NCI-H82 treated with DMSO at 0.1 percent for 48 hours (cell line): Measurements from ENCODE around the gene PCDH9.

Source experiments
- DNase-seq: peaks from one replicate; lab custom pipeline; 2025; ENCODE audit not compliant: unreplicated experiment; lab: John Stamatoyannopoulos, UW

PCDH9 gene

DNA sequence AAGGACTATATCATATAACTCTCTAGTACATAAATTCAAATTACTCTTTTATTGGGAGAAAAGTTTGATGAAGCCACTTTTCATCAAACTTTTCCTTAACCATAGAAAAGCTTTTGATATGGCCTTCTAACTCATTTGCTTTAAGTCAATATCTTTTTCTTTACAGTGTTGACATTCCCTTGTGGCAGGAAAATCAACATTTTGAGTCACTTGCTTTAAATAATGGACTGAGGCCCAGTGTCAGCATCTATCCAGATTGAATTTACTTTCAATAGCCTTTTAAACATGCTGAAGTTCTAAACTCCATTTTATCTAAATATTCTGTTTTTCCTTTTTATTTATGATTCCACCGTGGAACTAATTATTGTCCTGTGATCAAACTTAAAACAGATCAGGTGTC is 62.7 kb downstream of the PCDH9 start:
- DNase-seq: no peak

DNA sequence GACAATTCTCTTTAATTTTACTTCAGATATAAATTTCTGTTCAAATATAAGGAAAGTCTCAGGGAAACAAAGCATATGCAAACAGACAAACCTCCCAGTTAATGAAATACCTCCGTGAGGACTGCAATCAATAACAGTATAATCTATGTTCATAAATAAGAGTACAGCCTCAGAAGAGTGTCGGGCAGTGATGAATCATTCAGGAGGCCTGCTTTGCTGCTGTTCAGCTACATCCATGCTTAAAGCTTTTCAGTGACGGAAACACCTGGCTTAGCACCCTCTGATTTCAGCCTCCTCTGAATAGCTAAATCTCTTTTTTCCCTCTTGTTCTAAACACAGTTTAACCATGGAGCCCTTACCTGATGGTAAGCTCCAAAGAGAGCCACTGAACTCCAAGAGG is 69.0 kb downstream of the PCDH9 start:
- DNase-seq: no peak

DNA sequence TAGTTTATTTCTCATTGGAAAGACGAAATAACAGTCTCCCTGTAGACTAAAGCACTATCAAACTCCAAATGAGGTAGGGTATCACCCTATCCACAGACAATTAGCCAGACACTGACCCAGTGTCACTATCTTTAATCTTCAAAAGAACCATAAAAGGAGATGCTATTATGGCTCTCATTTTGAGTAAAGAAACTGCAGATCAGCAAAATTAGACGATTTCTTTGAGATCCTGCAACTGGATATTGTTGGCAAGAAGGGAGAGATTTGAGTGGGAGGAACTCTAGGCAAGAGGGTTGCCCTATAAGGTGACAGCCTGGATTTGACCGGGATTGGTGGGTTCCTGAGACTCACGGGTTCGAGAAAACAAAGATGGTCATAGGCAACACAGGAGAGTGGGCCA is 71.2 kb downstream of the PCDH9 start:
- DNase-seq: no peak

DNA sequence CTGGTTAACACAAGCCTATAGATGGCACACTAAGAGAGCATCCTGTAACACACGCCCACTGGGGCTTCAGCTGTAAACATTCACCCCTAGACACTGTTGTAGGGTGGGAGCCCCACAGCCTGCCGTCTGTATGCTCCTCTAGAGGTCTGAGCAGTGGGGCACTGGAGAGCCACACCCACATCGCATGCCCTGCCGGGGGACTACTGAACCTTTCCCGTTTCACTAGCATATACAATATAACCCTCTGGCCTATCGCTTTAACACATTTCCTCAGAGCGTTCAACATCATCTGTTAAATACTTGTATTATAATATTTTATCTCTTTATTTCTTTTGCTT is 73.4 kb downstream of the PCDH9 start:
- no peak for DNase-seq

DNA sequence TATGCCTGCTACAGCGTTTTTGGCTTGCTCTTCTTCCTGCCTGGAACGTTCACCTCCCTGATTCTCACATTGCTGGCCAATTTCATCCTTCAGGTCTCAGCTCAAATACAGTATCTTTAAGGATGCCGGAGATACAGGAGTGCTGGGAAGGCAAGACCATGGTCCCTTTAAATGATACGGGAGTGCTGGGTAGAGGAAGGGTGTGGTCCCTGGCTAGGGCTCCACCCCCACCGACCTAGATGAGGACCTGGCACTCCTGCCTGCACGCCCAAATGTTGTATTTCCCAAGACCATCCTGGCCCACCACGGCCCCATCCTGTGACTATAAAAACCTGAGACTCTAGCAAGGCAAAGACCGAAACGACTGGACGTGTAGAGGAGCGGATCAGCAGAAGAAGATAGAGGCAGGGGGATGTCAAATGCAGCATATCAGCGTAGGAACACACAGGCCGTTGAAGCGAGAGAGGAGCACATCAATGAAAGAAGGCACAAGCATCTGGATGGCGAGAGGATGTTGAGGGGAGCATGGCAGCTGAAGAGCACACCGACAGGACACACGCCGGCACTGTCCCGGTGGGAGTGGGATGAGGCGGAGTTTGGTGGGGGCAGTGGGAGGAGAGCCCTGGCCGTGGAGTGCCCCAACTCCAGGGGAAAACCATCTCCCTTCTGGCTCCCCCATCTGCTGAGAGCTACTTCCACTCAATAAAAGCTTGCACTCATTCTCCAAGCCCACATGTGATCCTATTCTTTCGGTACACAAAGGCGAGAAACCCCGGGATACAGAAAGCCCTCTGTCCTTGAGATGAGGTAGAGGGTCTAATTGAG is 74.0 kb downstream of the PCDH9 start:
- DNase-seq: no peak

DNA sequence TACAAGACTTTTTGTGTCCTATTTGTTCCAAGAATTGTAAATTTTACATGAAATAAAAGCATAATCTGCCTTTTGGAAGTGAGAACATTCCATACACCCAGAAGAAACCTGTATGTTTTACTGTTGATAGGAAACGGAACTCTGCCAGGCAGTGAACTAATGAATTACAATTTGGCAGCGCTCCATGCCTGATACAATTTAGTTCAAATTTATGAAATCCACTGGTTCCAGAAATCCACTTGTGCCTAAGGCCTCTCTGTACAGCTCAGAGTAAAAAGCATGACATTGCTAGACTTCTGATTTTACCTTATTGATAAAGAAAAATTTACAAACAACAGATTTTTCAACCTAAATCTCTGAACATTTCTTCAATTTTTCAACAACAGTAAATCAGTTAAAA is 78.1 kb downstream of the PCDH9 start:
- no peak for DNase-seq

DNA sequence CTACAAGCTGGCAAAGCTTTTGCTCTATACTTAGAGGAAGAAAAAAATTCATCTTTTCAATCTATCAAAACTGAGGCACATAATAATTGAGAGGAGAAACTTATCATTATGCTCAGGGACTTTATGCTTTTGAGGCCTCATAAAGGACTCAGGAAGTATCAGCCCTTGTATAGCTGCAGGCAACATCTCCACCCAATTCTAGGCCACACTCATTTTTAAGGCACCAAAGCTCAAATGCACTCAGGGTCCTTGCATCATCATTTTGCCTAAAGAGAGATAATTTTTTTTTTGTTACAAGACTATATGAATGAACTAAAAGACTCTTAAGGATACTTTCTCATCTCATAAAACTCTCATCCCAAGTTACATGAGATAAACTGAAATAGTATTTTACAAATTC is 78.5 kb downstream of the PCDH9 start:
- DNase-seq: no peak

DNA sequence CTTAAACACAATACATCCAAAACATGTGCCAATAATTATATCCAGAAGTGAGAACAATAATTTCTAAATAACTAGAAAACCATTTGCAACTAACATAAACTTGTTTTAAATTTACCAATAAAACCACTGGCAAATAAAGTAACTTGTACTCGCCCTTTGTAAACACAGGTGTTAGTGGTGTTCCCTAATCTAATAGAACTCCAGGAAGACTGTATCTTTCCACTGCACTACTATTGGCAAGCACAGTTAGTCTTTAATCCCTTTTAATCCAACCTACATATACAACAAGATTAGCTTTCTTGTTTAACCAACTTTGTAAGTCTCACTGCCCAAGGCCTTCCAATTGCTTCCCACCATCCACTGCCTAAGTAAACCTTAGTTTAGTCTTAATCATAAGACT is 79.5 kb downstream of the PCDH9 start:
- DNase-seq: peak; percentile 92

DNA sequence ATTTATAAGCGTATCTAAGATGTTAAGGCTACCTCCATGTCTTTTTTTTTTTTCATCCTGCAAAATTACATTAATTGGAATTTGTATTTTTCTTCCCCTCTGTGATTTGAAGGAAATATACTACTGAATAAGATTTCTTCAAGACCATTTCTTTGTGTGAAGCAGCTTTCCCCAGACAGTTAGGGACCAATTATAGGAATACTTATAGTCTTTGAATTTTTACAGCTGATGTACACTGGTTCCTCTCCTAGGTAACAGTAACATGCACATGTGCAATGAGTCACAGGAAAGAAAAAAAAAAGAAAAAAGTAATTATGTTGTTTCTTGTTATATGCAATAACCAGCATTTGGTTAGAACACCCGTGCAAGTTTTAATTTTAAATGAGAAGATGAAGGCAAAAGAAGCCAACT is 82.0 kb downstream of the PCDH9 start:
- DNase-seq: no peak

DNA sequence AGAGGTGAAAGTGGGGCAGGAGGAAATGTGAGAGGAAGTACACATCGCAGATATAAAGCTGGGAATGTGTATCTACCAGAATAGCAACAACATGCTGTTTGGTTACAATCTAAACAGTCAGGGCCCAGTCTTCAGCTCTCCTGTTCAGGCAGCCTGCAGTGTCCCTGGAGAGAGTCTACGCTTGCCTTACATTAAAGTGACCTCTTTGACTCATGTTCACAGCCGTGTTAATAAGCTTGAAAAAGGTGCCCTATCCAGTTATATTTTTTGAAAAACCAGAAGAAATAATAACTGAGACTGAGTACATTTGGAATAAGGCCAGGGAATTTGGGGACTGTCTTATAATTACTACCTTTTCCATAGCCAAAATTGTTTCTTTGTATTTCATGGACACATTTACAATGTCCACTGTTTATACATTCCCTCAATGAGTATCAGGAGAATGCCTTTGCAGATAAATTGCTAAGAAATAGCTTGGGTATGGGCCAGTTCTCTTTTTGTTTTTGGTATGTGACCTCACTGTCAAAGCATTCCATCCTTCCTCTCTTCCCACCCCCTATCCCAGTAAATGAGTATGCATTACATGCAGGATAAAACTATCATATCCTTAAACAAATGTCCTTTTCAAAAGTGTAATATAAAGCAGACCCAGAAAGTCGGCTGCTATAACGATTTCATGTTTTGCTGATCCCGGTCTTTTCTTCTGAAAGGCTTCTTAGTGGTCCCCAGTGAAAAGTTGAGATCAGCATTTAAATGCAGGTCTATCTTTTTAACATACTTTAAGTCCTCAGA is 82.6 kb downstream of the PCDH9 start:
- no peak for DNase-seq

DNA sequence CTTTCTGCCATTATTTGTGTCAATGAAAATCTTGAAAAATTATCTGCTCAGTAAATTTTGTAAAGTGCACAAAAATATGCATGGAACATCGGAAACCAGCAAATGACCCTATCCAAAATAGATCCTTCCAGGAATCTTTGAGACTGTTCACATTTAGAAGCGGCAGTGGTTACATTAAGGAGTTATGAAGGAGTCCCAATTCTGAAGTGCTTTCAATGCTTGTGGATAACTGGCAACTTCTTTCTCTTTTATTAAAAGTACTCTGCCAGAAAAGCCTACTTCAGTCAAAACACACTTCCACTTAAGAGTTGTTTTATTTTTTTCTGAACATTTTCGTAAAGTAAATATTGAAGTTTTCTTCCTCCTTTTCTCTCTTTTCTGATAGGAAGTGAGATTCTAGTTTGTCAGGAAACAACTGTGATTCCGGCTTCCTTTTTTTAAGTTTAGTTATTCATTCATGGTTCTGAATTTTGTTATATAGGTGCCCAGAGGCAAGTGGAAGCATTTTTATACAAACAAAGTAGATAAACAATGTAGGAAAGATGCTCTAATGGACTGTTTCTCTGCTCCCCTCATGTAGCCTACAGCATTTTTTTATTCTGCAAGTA is 83.5 kb downstream of the PCDH9 start:
- DNase-seq: no peak

DNA sequence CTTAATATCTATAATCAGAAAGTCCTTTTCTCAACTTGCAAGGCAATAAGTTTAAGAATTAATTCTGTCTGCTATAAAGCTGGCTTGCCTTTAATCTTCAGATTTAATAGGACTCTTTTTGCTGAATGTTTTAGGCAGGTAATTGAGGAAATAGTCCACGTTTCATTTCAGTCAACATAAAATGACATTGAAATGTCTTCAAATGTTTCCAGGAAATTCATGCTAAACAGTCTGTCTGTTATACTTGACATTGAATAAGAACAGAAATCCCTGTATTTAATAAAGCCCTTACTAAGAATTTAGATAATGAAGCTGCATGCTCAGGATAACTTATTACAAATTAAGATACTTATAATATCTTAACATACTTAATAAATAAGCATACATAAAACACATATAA is 84.2 kb downstream of the PCDH9 start:
- DNase-seq: no peak

DNA sequence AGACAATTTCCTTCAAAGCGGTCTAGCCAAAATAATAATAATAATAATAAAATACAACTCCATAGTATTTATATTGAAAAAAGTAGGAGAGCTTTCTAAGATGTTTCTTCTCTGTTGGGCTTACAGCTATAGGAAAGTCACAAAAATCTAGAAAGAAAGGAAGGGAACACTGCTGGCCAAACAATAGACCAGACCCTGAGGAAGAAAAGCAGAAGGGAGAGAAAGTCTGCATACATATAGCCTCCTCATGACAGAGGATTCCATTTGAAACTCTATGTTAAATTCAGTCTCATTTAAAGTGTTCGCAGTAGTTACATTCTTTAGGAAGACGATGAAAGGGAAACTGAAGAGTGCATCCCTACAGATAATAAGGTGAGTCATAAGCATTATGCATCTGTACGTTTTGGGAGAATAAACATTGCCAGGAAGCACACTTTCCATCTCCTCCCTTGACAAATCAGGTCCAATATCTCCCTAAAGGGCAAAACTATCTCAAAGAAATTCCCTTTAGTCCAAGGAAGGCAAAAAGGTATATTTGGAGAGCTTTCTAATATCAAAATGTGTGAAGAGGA is 86.5 kb downstream of the PCDH9 start:
- no peak for DNase-seq

DNA sequence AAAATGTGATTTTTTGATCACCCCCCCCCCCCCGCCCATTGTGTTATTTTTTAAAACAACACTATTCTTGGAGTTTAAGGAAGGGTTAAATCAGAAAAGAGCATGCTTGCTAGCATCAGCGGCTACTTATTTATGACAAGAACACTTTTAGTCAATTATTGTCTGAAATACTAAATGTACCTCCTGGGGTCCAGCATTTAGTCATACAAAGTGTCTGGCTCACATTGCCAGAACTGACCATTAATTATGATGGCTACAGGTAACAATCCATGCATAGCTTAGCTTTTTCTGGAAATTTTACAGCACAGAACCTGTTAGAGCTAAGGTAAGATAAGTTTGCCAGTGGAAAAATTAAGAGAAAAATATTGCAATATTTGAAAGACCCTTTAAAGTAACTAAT is 90.1 kb downstream of the PCDH9 start:
- DNase-seq: no peak

DNA sequence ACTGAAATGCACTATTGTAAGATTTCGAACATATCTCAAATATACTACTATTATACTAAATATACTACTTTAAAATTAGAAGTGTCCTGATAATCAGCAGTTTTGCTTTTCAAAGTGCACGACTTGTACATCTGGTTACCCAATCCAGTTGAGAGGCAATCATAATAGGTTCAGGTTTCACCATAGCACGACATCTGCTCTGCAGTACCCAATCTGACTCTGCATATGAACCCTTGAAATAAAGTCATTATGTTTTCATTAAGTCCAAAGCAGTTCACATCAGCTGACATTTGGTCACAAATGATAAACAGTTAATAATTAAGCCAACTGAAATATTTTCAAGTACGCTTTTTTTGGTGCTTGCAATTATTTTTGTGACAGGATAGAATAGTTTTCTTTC is 90.6 kb downstream of the PCDH9 start:
- DNase-seq: no peak

DNA sequence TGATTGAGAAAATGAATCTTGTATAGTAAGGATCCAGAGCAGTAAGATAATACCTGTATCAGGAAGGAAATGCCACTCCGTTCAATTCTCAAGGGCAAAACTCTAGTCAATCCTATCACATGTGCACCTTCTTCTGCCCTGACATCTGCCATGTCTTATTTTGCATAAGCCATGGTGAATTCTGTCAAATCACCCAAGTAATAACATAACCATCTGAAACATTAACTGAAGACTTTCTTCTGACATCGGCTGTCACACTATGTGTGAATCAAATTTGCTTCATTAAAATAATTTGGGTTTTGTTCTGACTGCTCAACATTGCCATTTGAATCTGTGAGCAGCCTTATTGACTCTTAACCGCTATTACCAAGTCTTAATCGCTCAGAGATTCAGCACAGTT is 91.2 kb downstream of the PCDH9 start:
- DNase-seq: peak; percentile 33

DNA sequence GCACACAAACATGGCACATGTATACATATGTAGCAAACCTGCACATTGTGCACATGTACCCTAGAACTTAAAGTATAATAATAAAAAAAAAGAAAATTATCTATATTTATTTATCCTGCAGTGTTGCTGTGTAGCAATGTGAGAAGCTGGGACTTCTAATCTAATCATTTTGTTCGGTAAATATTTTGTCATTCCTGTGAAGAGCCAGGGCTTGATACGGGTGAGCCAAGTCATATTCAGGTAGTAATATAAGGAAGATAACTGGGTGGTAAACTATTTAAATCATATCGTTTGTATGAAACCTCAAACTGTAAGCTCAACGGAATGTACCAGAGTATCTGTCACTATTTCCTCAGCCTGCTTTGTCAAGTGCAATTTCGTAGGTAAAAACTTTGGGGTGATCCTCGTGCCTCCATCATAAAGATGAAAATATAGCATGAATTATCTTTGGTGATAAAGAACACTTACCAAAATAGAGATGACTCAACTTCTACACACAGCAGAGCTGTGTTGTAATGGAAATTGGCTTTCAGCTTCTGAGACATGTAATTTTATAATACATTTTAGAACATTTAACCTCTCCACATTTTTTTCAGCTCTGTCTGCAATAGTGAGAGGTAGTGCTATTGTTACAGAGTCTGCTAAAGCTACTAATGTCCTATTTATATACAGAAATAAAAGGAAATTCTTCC is 92.9 kb downstream of the PCDH9 start:
- DNase-seq: no peak

DNA sequence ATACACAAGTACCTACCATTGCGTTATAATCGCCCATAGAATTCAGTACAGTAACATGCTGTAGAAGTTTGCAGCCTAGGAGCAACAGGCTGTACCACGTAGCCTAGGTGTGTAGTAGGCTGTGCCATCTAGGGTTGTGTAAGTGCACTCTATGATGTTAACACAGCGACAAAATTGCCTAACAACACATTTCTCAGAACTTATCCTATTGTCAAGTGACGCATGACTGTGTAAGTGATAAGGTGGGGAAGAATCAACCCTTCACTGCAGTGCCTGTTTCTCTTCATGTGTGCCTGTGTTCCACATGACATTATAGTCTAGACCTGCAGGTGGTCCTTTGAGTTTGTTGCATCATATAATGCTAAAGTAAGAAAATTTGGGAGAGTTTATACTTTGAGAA is 94.0 kb downstream of the PCDH9 start:
- DNase-seq: no peak

DNA sequence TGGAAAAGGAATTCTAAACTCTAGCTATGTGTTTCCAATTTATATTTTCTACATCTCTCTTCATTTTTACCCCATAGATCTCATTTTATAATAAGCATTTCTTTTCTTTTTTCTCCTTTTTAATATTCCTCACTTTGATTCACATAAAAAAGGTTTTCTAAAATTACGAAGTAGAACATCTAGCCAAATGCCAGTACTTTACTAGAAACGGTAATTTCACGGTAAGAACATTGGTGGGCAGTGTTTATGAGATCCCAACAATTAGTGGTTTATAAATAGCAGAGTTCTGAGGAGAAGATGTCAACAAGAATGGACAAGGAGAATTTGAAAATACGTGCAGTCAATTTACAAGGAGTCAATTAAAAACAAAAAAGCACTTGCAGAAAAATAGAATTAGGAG is 94.8 kb downstream of the PCDH9 start:
- no peak for DNase-seq

DNA sequence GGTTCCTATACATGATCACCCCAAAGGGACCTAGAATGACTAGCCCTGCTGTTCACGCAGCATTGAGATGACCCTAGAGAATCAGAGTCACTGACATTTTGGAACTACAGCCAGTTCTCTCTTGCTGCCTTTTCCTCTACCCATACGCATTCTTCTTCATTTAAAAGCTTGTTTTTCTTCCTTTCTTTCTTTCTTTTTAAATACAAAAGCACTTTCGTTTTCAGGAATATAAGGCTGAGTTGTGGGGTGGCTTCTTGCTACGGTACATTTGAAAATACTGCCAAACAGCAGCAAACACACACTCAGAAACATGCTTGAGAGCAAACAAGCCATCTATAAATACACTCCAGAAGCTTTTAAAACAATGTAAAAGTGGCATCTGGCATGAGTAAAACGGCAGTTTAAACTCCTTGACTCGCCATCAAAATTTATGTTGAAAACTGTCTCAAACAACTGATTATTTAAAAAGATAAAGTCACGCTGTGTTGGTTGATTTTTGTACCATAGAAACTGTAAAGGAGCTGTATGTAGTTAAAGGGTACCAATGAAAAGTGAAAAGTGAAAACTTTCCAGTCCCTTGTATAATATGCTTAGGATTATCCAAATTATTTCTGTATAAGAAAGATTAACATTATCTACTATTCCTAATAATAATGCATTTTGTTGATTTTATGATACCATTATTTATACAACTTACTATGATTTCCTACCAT is 95.6 kb downstream of the PCDH9 start:
- DNase-seq: no peak

DNA sequence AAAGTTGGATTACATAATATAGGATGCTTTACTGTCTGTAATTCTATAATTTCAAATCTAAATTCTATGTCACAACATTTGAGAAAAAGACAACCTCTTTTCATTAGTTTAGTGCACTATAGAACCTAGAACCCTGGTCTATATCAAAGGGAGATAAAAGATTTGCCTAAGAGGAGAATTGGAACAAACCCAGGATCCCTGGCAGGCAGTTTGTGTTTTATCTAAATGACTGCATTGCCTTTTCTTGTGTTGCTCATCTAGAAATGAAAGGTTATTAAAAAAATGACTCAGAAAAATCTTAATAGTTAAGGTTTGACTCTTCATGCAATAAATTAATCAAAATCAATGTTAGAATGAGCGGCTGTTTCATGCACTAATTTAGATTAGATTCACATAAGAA is 96.7 kb downstream of the PCDH9 start:
- DNase-seq: no peak
